ENCODE measurements around the gene CLEC12A.

DNA sequence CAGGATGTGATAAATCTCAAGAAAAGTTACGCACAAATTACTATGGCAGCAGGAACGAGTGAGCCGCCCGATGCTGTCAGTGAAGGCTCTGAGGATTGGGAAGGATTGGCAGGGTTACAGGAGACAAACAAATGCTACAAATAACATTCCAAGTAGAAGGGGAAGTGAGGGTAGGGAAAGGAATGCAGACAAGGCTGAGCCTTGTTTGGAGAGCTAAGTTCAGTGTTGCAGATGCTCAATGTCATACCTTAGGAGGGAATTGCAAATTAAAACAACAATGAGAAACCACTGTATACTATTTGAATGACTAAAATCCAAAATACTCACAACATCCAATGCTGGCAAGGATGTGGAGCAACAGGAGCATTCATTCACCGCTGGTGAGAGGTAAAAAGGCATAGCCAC is 60.6 kb downstream of the CLEC12A start:
- TF ChIP-seq, protein P1, sequence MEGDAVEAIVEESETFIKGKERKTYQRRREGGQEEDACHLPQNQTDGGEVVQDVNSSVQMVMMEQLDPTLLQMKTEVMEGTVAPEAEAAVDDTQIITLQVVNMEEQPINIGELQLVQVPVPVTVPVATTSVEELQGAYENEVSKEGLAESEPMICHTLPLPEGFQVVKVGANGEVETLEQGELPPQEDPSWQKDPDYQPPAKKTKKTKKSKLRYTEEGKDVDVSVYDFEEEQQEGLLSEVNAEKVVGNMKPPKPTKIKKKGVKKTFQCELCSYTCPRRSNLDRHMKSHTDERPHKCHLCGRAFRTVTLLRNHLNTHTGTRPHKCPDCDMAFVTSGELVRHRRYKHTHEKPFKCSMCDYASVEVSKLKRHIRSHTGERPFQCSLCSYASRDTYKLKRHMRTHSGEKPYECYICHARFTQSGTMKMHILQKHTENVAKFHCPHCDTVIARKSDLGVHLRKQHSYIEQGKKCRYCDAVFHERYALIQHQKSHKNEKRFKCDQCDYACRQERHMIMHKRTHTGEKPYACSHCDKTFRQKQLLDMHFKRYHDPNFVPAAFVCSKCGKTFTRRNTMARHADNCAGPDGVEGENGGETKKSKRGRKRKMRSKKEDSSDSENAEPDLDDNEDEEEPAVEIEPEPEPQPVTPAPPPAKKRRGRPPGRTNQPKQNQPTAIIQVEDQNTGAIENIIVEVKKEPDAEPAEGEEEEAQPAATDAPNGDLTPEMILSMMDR (IDR thresholded peaks at IDR 0.05): no peak
- no peak for TF ChIP-seq POLR2A (IDR thresholded peaks at IDR 0.05)

All from adrenal gland (tissue), 5 donors.